A549 (cell line): ENCODE results near the gene MCRS1. TPM values are rescaled to one million over a fixed set of nuclear protein-coding genes. Genes with fewer than 3 reads are reported as not detected.

Experiments
- ATAC-seq, 2 experiments: fragments of 200-7000 bp in 1 of 2; fragments of >200 bp in 1 of 2; cut with Nextera tagmentation in 1 of 2; cut with Tn5 transposase in 1 of 2; 3 replicates each; pipeline versions ENCODE4 v1.8.0 to v1.9.1; 2018 to 2020; ENCODE audit warnings: mild to moderate bottlenecking in 1 of 2, moderate library complexity in 1 of 2
- CTCF ChIA-PET: fragments of 300-600 bp; sonication (Branson Sonifier 250); formaldehyde crosslinking; extraction: SDS; loops from one replicate; lab custom pipeline; 2021; ENCODE audit warnings: antibody characterized with exemption, inconsistent platforms; lab: Yijun Ruan, JAX
- POLR2A ChIA-PET: fragments of 350-600 bp; formaldehyde crosslinking; extraction: SDS; loops from one replicate; lab custom pipeline; 2021; ENCODE audit warnings: antibody characterized with exemption, inconsistent platforms; lab: Yijun Ruan, JAX
- DNase-seq, 2 experiments: peaks; one replicate each; pipeline versions ENCODE4 v3.0.0 to v3.0.0-alpha.2; 2011 to 2016; ENCODE audit warnings: low read depth in 1 of 2, low spot score in 1 of 2
- FAIRE-seq: peaks from 2 replicates; lab custom pipeline; 2011; peaks lifted over from hg19 to GRCh38; lab: Jason Lieb, UNC
- H3K27ac ChIP-seq, 2 experiments: fragments of >200 bp; sonication (Bioruptor Twin); formaldehyde crosslinking; 3 replicates each; pipeline ENCODE4 v1.5.1; 2016 to 2017
- H3K4me1 ChIP-seq: fragments of >200 bp; sonication (Bioruptor Twin); formaldehyde crosslinking; 3 replicates; pipeline ENCODE4 v1.6.1; 2016
- H3K4me2 ChIP-seq: fragments of >200 bp; sonication (Bioruptor Twin); formaldehyde crosslinking; 3 replicates; pipeline ENCODE4 v1.6.1; 2016
- H3K4me3 ChIP-seq: fragments of >200 bp; sonication (Bioruptor Twin); formaldehyde crosslinking; 3 replicates; pipeline ENCODE4 v1.5.1; 2016
- H3K9me3 ChIP-seq: fragments of >200 bp; sonication (Bioruptor Twin); formaldehyde crosslinking; 3 replicates; pipeline ENCODE4 v1.6.1; 2016
- CHD2 ChIP-seq: fragments of 150-350 bp; IDR thresholded peaks from 2 replicates; pipeline ENCODE4 v1.6.1; 2014; ENCODE audit warnings: low read length; ENCODE audit not compliant: partially characterized antibody
- EHMT2 ChIP-seq: fragments of 200-600 bp; sonication (generic); IDR thresholded peaks from 2 replicates; pipeline ENCODE4 v1.6.1; 2016; ENCODE audit warnings: antibody characterized with exemption, low read depth, mild to moderate bottlenecking, moderate library complexity
- ELK1 ChIP-seq: fragments of 150-350 bp; IDR thresholded peaks from 2 replicates; pipeline ENCODE4 v1.6.1; 2014; ENCODE audit warnings: low read depth, mild to moderate bottlenecking, low read length
- EP300 ChIP-seq, 2 experiments: fragments of >200 bp; sonication (Bioruptor Twin); formaldehyde crosslinking; IDR thresholded peaks; 2 replicates in 1 of 2; 3 replicates in 1 of 2; pipeline ENCODE4 v1.6.1; 2016 to 2017
- ESRRA ChIP-seq: fragments of 150-350 bp; IDR thresholded peaks from 2 replicates; pipeline ENCODE4 v1.6.1; 2014; ENCODE audit warnings: mild to moderate bottlenecking, low read length, borderline replicate concordance
- FOSB ChIP-seq: fragments of 250-450 bp; sonication (Bioruptor Pico); IDR thresholded peaks from 2 replicates; pipeline ENCODE4 v1.5.0; 2020; ENCODE audit warnings: mild to moderate bottlenecking, moderate library complexity
- GATA3 ChIP-seq: IDR thresholded peaks from 2 replicates; pipeline ENCODE4 v1.6.1; 2012; ENCODE audit warnings: borderline replicate concordance
- HEYL ChIP-seq: fragments of 250-450 bp; sonication (Bioruptor Pico); IDR thresholded peaks from 2 replicates; pipeline ENCODE4 v1.8.0; 2021; ENCODE audit warnings: mild to moderate bottlenecking, moderate library complexity
- HMGXB4 ChIP-seq: fragments of 250-450 bp; sonication (Bioruptor Pico); IDR thresholded peaks from 2 replicates; pipeline ENCODE4 v1.5.0; 2021; ENCODE audit warnings: mild to moderate bottlenecking, moderate library complexity, borderline replicate concordance
- HOXA7 ChIP-seq: fragments of 250-450 bp; sonication (Bioruptor Pico); IDR thresholded peaks from 2 replicates; pipeline ENCODE4 v1.5.0; 2020; ENCODE audit warnings: mild to moderate bottlenecking, moderate library complexity
- JUN ChIP-seq, 2 experiments: fragments of >200 bp; sonication (Bioruptor Twin); formaldehyde crosslinking; IDR thresholded peaks; 2 replicates in 1 of 2; 3 replicates in 1 of 2; pipeline ENCODE4 v1.6.1; 2016 to 2017
- JUNB ChIP-seq: fragments of >200 bp; sonication (Bioruptor Twin); formaldehyde crosslinking; IDR thresholded peaks from 2 replicates; pipeline ENCODE4 v1.6.1; 2016
- KDM1A ChIP-seq: fragments of 200-600 bp; sonication (generic); IDR thresholded peaks from 2 replicates; pipeline ENCODE4 v1.6.1; 2016; ENCODE audit warnings: low read depth, mild to moderate bottlenecking
- MAZ ChIP-seq: fragments of 150-350 bp; IDR thresholded peaks from 2 replicates; pipeline ENCODE4 v1.6.1; 2014; ENCODE audit warnings: antibody characterized with exemption, low read depth, low read length, borderline replicate concordance
- NPAS2 ChIP-seq: fragments of 250-450 bp; sonication (Bioruptor Pico); IDR thresholded peaks from 2 replicates; pipeline ENCODE4 v1.8.0; 2022; ENCODE audit warnings: mild to moderate bottlenecking, moderate library complexity, borderline replicate concordance
- NR3C1 ChIP-seq: fragments of >200 bp; sonication (Bioruptor Twin); formaldehyde crosslinking; IDR thresholded peaks from 3 replicates; pipeline ENCODE4 v1.6.1; 2017
- PHF8 ChIP-seq: fragments of 200-600 bp; sonication (generic); IDR thresholded peaks from 2 replicates; pipeline ENCODE4 v1.6.1; 2016; ENCODE audit warnings: low read depth, mild to moderate bottlenecking, antibody characterized with exemption, moderate library complexity, borderline replicate concordance
- RFX5 ChIP-seq: fragments of 450-650 bp; IDR thresholded peaks from 2 replicates; pipeline ENCODE4 v1.7.1; 2014; ENCODE audit warnings: antibody characterized with exemption, mild to moderate bottlenecking, moderate library complexity
- SMC3 ChIP-seq: fragments of >200 bp; sonication (Bioruptor Twin); formaldehyde crosslinking; IDR thresholded peaks from 3 replicates; pipeline ENCODE4 v1.6.1; 2018; ENCODE audit warnings: inconsistent platforms
- TFCP2L1 ChIP-seq: fragments of 250-450 bp; sonication (Bioruptor Pico); IDR thresholded peaks from 2 replicates; pipeline ENCODE4 v1.5.0; 2021; ENCODE audit warnings: mild to moderate bottlenecking
- ZFP36 ChIP-seq: fragments of 450-650 bp; IDR thresholded peaks from 2 replicates; pipeline ENCODE4 v1.6.1; 2014; ENCODE audit warnings: borderline replicate concordance; ENCODE audit not compliant: partially characterized antibody
- ZNF302 ChIP-seq: fragments of 250-450 bp; sonication (Bioruptor Pico); IDR thresholded peaks from 2 replicates; pipeline ENCODE4 v1.9.0; 2021; ENCODE audit warnings: inconsistent platforms, mild to moderate bottlenecking, moderate library complexity
- WGBS: methylation state at CpG from one replicate; pipeline ENCODE4 v1.1.6; 2017; ENCODE audit errors: missing lambda C conversion rate; 5-methylcytosine and 5-hydroxymethylcytosine counted together
- polyA plus RNA-seq, 4 experiments: library from polyadenylated mRNA; depleted of rRNA in 3 of 4; stranded (reverse); fragments of >200 nt; fragmentation: RNase III in 1 of 4; extraction: RNeasy Plus Mini Kit Qiagen cat#74134 plus additional on column Dnase treatment in 1 of 4; gene quantifications; 2 replicates in 3 of 4; 3 replicates in 1 of 4; pipeline ENCODE4 v1.2.3, GENCODE V29; 2011 to 2017
- TF ChIP-seq, protein P1 (sequence below): fragments of 200-600 bp; sonication (generic); IDR thresholded peaks from 2 replicates; pipeline ENCODE4 v1.6.1; 2016; ENCODE audit warnings: antibody characterized with exemption, mild to moderate bottlenecking, moderate library complexity
- TF ChIP-seq, protein P2 (sequence below): IDR thresholded peaks from 2 replicates; pipeline ENCODE4 v1.6.1; 2012
- TF ChIP-seq, protein P3 (sequence below): fragments of >200 bp; sonication (Bioruptor Twin); formaldehyde crosslinking; IDR thresholded peaks from 3 replicates; pipeline ENCODE4 v1.5.1; 2016

Gene MCRS1
- polyA plus RNA-seq, 2 of the 4 experiments (the other 2 are of a cell fraction): 64.1 to 68.5 TPM

DNA sequence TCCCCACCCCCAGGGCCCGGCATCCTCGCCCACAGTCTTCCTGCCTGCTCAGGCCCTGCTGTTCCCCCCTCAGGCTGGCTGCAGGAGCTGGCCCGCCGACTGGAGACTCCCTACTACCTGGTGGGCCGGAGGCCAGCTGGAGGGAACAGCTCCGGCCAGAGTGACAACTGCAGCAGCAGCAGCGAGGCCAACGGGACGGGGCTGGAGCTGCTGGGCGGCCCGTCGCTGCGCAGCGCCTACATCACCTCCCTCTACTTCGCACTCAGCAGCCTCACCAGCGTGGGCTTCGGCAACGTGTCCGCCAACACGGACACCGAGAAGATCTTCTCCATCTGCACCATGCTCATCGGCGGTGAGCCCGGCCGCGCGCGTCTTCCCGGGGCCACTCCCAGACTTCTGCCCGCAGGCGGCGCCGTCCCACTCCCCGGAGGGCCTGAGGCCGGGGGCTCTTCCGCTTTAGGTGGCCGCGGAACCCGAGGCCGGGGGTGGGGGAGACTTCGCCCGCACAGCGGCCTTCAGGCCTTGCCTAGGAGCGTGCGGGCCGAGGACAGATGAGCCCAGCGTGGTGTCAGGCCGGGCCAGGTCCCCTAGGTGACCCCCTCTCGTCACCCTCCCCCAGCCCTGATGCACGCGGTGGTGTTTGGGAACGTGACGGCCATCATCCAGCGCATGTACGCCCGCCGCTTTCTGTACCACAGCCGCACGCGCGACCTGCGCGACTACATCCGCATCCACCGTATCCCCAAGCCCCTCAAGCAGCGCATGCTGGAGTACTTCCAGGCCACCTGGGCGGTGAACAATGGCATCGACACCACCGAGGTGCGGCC, 18.9 kb downstream of the MCRS1 start:
- Histone ChIP-seq H3K4me1 (no peaks in the 10 kb centered on the region), H3K9me3 (no peaks in the 10 kb centered on the region), H3K4me2 (no peak overlapping the region), H3K27ac (no peak overlapping the region), H3K4me3 (no peak overlapping the region)
- WGBS: 91% methylated on average over 53 of the region's 70 CpGs
- TF ChIP-seq, protein P1, sequence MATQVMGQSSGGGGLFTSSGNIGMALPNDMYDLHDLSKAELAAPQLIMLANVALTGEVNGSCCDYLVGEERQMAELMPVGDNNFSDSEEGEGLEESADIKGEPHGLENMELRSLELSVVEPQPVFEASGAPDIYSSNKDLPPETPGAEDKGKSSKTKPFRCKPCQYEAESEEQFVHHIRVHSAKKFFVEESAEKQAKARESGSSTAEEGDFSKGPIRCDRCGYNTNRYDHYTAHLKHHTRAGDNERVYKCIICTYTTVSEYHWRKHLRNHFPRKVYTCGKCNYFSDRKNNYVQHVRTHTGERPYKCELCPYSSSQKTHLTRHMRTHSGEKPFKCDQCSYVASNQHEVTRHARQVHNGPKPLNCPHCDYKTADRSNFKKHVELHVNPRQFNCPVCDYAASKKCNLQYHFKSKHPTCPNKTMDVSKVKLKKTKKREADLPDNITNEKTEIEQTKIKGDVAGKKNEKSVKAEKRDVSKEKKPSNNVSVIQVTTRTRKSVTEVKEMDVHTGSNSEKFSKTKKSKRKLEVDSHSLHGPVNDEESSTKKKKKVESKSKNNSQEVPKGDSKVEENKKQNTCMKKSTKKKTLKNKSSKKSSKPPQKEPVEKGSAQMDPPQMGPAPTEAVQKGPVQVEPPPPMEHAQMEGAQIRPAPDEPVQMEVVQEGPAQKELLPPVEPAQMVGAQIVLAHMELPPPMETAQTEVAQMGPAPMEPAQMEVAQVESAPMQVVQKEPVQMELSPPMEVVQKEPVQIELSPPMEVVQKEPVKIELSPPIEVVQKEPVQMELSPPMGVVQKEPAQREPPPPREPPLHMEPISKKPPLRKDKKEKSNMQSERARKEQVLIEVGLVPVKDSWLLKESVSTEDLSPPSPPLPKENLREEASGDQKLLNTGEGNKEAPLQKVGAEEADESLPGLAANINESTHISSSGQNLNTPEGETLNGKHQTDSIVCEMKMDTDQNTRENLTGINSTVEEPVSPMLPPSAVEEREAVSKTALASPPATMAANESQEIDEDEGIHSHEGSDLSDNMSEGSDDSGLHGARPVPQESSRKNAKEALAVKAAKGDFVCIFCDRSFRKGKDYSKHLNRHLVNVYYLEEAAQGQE: no peak
- TF ChIP-seq NPAS2 (CRISPR knock-in tag) (no peak), NR3C1 (no peak), GATA3 (no peak), MAZ (no peak), FOSB (CRISPR knock-in tag) (no peak), SMC3 (no peak), EHMT2 (no peak), CHD2 (no peak), RFX5 (no peak), HMGXB4 (CRISPR knock-in tag) (no peak), JUN (IDR thresholded peaks at IDR 0.05) (no peak), ZFP36 (no peak), EP300 (IDR thresholded peaks at IDR 0.05) (no peak), JUNB (no peak), ZNF302 (CRISPR knock-in tag) (no peak), PHF8 (no peak), TFCP2L1 (CRISPR knock-in tag) (no peak)
- TF ChIP-seq, protein P2, sequence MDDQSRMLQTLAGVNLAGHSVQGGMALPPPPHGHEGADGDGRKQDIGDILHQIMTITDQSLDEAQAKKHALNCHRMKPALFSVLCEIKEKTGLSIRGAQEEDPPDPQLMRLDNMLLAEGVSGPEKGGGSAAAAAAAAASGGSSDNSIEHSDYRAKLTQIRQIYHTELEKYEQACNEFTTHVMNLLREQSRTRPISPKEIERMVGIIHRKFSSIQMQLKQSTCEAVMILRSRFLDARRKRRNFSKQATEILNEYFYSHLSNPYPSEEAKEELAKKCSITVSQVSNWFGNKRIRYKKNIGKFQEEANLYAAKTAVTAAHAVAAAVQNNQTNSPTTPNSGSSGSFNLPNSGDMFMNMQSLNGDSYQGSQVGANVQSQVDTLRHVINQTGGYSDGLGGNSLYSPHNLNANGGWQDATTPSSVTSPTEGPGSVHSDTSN: no peak
- ATAC-seq (no peak), DNase-seq (no peak), FAIRE-seq (no peak)
- ChIA-PET POLR2A (no interaction called here), CTCF (interaction anchor here (0.6 to 11.4 kb wide), 6 partner anchors 11 to 218 kb away, joined by 3 to 91 read pairs (median 22); no protein-coding TSS in a partner anchor)

DNA sequence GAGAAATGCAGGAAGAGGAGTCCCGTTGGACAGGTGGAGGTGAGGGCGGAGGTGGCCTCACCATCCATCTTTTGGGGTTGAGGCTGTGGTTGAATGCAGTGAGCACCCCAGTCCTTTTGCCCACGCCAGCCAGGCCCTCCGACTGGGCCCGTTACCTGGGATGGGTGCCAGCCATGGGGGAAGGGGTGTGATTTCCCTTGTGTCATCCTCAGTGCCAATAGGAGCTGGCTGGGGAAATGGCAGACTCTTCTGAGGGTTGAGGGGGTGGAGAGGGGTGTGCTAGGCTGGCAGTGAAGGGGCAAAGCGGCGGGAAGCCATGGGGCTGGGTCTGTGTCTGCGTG, 19.5 kb downstream of the MCRS1 start:
- FAIRE-seq (no peak), ATAC-seq (no peak), DNase-seq (no peak)
- Histone ChIP-seq H3K9me3 (no peaks in the 10 kb centered on the region), H3K4me1 (no peaks in the 10 kb centered on the region), H3K27ac (no peak overlapping the region), H3K4me3 (no peak overlapping the region), H3K4me2 (no peak overlapping the region)
- ChIA-PET CTCF (interaction anchor here (0.6 to 6.4 kb wide), 3 partner anchors 32 to 194 kb away, joined by 3 to 38 read pairs (median 3); no protein-coding TSS in a partner anchor), POLR2A (no interaction called here)
- WGBS: 83% methylated on average over 8 of the region's 8 CpGs
- TF ChIP-seq KDM1A (no peak), HEYL (CRISPR knock-in tag) (no peak), ELK1 (no peak), HOXA7 (CRISPR knock-in tag) (no peak), GATA3 (no peak), ZFP36 (no peak), ESRRA (no peak), EP300 (IDR thresholded peaks at IDR 0.05) (no peak), PHF8 (no peak)
- TF ChIP-seq, protein P3, sequence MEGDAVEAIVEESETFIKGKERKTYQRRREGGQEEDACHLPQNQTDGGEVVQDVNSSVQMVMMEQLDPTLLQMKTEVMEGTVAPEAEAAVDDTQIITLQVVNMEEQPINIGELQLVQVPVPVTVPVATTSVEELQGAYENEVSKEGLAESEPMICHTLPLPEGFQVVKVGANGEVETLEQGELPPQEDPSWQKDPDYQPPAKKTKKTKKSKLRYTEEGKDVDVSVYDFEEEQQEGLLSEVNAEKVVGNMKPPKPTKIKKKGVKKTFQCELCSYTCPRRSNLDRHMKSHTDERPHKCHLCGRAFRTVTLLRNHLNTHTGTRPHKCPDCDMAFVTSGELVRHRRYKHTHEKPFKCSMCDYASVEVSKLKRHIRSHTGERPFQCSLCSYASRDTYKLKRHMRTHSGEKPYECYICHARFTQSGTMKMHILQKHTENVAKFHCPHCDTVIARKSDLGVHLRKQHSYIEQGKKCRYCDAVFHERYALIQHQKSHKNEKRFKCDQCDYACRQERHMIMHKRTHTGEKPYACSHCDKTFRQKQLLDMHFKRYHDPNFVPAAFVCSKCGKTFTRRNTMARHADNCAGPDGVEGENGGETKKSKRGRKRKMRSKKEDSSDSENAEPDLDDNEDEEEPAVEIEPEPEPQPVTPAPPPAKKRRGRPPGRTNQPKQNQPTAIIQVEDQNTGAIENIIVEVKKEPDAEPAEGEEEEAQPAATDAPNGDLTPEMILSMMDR: no peak
